ENCODE results near the gene ITPKC. TPM values are rescaled to one million over a fixed set of nuclear protein-coding genes. Genes with fewer than 3 reads are reported as not detected.

ITPKC gene
- total and polyA plus RNA-seq, 2 experiments from 2014 or later = 5.3 to 12.6 TPM

GRCh38 chr19:40786060-40787037, 69.4 kb downstream of the ITPKC start:
- Mint-ChIP-seq H3K9me3 (no peaks in the 10 kb centered on the region; the same call in 2 of the 3 replicates), H3K4me1 (peaks cover 3% of the 10 kb centered on the region; the same call in 2 of the 3 replicates), H3K36me3 (ENCODE audit: low read depth) (peaks cover 14% of the 10 kb centered on the region), H3K4me3 (no peak overlapping the region), H3K27me3 (ENCODE audit: insufficient read depth, low read depth, poor library complexity) (peaks cover 6% of the 10 kb centered on the region), H3K27ac (peak overlapping the region; percentile 75)
- Histone ChIP-seq H3F3A (replicated peaks; ENCODE audit: low read depth) (no peaks in the 10 kb centered on the region), H3K36me3 (ENCODE audit: insufficient read depth) (no peaks in the 10 kb centered on the region), H3K79me2 (replicated peaks; ENCODE audit: insufficient read depth) (no peaks in the 10 kb centered on the region), H2AFZ (no peak overlapping the region), H3K27ac (ENCODE audit: low read depth) (no peak overlapping the region), H3K4me2 (no peak overlapping the region), H4K20me1 (replicated peaks; ENCODE audit: insufficient read depth) (no peaks in the 10 kb centered on the region), H3K4me3 (no peak overlapping the region), H3K4me1 (ENCODE audit: insufficient read depth) (no peaks in the 10 kb centered on the region), H3K27me3 (ENCODE audit: insufficient read depth) (no peaks in the 10 kb centered on the region), H3K9me2 (ENCODE audit: insufficient read depth) (no peaks in the 10 kb centered on the region)
- DNase-seq (ENCODE audit: low spot score) (no peak), ATAC-seq (0 out of 3 replicates have a peak, but pooled peaks have one; percentile 26)
- TF ChIP-seq ZNF331 (CRISPR knock-in tag; IDR thresholded peaks at IDR 0.05; ENCODE audit: low read depth) (no peak), NANOG (IDR thresholded peaks at IDR 0.05; ENCODE audit: borderline replicate concordance) (no peak), STAT1 (IDR thresholded peaks at IDR 0.05; ENCODE audit: unreplicated experiment) (no peak), CREB1 (CRISPR knock-in tag; IDR thresholded peaks at IDR 0.05; ENCODE audit: low read depth) (no peak), EZH2 (IDR thresholded peaks at IDR 0.05; ENCODE audit: low read depth, unreplicated experiment) (no peak), POLR2AphosphoS5 (IDR thresholded peaks at IDR 0.05; ENCODE audit: low read depth) (no peak), REST (IDR thresholded peaks at IDR 0.05; ENCODE audit: unreplicated experiment) (no peak), ZNF114 (CRISPR knock-in tag; IDR thresholded peaks at IDR 0.05) (no peak), ETS1 (IDR thresholded peaks at IDR 0.05) (no peak), EZH2phosphoT487 (IDR thresholded peaks at IDR 0.05; ENCODE audit: unreplicated experiment) (no peak), JUNB (IDR thresholded peaks at IDR 0.05; ENCODE audit: unreplicated experiment) (no peak)
- TF ChIP-seq, protein P1, sequence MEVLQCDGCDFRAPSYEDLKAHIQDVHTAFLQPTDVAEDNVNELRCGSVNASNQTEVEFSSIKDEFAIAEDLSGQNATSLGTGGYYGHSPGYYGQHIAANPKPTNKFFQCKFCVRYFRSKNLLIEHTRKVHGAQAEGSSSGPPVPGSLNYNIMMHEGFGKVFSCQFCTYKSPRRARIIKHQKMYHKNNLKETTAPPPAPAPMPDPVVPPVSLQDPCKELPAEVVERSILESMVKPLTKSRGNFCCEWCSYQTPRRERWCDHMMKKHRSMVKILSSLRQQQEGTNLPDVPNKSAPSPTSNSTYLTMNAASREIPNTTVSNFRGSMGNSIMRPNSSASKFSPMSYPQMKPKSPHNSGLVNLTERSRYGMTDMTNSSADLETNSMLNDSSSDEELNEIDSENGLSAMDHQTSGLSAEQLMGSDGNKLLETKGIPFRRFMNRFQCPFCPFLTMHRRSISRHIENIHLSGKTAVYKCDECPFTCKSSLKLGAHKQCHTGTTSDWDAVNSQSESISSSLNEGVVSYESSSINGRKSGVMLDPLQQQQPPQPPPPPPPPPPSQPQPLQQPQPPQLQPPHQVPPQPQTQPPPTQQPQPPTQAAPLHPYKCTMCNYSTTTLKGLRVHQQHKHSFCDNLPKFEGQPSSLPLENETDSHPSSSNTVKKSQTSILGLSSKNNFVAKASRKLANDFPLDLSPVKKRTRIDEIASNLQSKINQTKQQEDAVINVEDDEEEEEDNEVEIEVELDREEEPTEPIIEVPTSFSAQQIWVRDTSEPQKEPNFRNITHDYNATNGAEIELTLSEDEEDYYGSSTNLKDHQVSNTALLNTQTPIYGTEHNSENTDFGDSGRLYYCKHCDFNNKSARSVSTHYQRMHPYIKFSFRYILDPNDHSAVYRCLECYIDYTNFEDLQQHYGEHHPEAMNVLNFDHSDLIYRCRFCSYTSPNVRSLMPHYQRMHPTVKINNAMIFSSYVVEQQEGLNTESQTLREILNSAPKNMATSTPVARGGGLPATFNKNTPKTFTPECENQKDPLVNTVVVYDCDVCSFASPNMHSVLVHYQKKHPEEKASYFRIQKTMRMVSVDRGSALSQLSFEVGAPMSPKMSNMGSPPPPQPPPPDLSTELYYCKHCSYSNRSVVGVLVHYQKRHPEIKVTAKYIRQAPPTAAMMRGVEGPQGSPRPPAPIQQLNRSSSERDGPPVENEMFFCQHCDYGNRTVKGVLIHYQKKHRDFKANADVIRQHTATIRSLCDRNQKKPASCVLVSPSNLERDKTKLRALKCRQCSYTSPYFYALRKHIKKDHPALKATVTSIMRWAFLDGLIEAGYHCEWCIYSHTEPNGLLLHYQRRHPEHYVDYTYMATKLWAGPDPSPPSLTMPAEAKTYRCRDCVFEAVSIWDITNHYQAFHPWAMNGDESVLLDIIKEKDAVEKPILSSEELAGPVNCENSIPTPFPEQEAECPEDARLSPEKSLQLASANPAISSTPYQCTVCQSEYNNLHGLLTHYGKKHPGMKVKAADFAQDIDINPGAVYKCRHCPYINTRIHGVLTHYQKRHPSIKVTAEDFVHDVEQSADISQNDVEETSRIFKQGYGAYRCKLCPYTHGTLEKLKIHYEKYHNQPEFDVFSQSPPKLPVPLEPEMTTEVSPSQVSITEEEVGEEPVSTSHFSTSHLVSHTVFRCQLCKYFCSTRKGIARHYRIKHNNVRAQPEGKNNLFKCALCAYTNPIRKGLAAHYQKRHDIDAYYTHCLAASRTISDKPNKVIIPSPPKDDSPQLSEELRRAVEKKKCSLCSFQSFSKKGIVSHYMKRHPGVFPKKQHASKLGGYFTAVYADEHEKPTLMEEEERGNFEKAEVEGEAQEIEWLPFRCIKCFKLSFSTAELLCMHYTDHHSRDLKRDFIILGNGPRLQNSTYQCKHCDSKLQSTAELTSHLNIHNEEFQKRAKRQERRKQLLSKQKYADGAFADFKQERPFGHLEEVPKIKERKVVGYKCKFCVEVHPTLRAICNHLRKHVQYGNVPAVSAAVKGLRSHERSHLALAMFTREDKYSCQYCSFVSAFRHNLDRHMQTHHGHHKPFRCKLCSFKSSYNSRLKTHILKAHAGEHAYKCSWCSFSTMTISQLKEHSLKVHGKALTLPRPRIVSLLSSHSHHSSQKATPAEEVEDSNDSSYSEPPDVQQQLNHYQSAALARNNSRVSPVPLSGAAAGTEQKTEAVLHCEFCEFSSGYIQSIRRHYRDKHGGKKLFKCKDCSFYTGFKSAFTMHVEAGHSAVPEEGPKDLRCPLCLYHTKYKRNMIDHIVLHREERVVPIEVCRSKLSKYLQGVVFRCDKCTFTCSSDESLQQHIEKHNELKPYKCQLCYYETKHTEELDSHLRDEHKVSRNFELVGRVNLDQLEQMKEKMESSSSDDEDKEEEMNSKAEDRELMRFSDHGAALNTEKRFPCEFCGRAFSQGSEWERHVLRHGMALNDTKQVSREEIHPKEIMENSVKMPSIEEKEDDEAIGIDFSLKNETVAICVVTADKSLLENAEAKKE (CRISPR knock-in tag; IDR thresholded peaks at IDR 0.05) = no peak

Measured in GM23338 (cell line).